ENCODE measurements around the gene MAN1A1.

MAN1A1 gene

DNA sequence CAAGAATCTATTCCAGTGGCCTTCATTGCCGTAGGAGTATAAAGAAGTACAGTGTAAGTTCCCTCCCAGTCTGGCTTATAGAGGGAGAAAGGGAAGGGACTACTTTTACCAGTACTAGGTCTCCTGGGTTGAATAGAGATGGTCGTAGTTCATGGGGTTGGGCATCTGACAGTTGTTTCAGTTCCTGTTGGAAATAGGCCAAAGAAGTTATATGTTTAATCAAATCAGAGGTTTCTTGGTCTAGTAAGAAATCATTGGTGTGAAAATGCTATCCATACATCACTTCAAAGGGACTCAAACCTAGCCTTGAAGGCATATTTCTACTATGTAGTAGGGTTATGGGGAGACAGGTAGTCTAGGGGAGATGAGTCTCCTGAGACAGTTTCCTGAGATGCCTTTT, 45.6 kb upstream of the MAN1A1 start (continued):
- TF ChIP-seq ZNF157 (tag by site-specific recombination; IDR thresholded peaks at IDR 0.05) (no peak), ZNF169 (tag by site-specific recombination; IDR thresholded peaks at IDR 0.05) (no peak), ZNF202 (tag by site-specific recombination; IDR thresholded peaks at IDR 0.05; ENCODE audit: borderline replicate concordance) (no peak), ZFP3 (tag by site-specific recombination; IDR thresholded peaks at IDR 0.05; ENCODE audit: low read depth) (no peak), ZNF776 (tag by site-specific recombination; IDR thresholded peaks at IDR 0.05; ENCODE audit: borderline replicate concordance) (no peak), GFI1B (tag by site-specific recombination; IDR thresholded peaks at IDR 0.05) (no peak), ZNF335 (tag by site-specific recombination; conservative IDR thresholded peaks at IDR 0.05) (no peak), SP7 (tag by site-specific recombination; IDR thresholded peaks at IDR 0.05) (no peak), ZNF549 (tag by site-specific recombination; IDR thresholded peaks at IDR 0.05) (no peak), ZBTB48 (tag by site-specific recombination; IDR thresholded peaks at IDR 0.05) (no peak), ZBTB21 (tag by site-specific recombination; IDR thresholded peaks at IDR 0.05) (no peak)

GRCh38 chr6:119390247-119390793, 40.8 kb upstream of the MAN1A1 start:
- CTCF ChIA-PET: no interaction called here
- TF ChIP-seq, protein P1, sequence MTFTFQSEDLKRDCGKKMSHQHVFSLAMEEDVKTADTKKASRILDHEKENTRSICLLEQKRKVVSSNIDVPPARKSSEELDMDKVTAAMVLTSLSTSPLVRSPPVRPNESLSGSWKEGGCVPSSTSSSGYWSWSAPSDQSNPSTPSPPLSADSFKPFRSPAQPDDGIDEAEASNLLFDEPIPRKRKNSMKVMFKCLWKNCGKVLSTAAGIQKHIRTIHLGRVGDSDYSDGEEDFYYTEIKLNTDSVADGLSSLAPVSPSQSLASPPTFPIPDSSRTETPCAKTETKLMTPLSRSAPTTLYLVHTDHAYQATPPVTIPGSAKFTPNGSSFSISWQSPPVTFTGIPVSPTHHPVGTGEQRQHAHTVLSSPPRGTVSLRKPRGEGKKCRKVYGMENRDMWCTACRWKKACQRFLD (tag by site-specific recombination; IDR thresholded peaks at IDR 0.05): no peak
- TF ChIP-seq ZNF692 (tag by site-specific recombination; IDR thresholded peaks at IDR 0.05) (no peak), ZEB2 (tag by site-specific recombination; IDR thresholded peaks at IDR 0.05) (no peak), ZNF600 (tag by site-specific recombination; IDR thresholded peaks at IDR 0.05) (no peak), GLIS2 (tag by site-specific recombination; IDR thresholded peaks at IDR 0.05) (no peak), ZNF23 (tag by site-specific recombination; IDR thresholded peaks at IDR 0.05; ENCODE audit: borderline replicate concordance) (no peak), ZNF629 (tag by site-specific recombination; IDR thresholded peaks at IDR 0.05) (no peak), ZNF596 (tag by site-specific recombination; IDR thresholded peaks at IDR 0.05) (no peak), MEIS1 (CRISPR knock-in tag; IDR thresholded peaks at IDR 0.05; ENCODE audit: borderline replicate concordance) (no peak), ZNF529 (tag by site-specific recombination; IDR thresholded peaks at IDR 0.05; ENCODE audit: insufficient replicate concordance) (no peak), ZNF792 (tag by site-specific recombination; IDR thresholded peaks at IDR 0.05) (no peak), KLF8 (tag by site-specific recombination; IDR thresholded peaks at IDR 0.05) (no peak), TRIM28 (IDR thresholded peaks at IDR 0.05; ENCODE audit: borderline replicate concordance, low read length) (no peak), ZNF768 (tag by site-specific recombination; IDR thresholded peaks at IDR 0.05) (no peak), ZNF148 (tag by site-specific recombination; IDR thresholded peaks at IDR 0.05; ENCODE audit: borderline replicate concordance) (no peak), ZNF184 (tag by site-specific recombination; IDR thresholded peaks at IDR 0.05) (no peak)
- TF ChIP-seq, protein P2, sequence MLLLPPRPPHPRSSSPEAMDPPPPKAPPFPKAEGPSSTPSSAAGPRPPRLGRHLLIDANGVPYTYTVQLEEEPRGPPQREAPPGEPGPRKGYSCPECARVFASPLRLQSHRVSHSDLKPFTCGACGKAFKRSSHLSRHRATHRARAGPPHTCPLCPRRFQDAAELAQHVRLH (tag by site-specific recombination; IDR thresholded peaks at IDR 0.05): no peak
- TF ChIP-seq, protein P3, sequence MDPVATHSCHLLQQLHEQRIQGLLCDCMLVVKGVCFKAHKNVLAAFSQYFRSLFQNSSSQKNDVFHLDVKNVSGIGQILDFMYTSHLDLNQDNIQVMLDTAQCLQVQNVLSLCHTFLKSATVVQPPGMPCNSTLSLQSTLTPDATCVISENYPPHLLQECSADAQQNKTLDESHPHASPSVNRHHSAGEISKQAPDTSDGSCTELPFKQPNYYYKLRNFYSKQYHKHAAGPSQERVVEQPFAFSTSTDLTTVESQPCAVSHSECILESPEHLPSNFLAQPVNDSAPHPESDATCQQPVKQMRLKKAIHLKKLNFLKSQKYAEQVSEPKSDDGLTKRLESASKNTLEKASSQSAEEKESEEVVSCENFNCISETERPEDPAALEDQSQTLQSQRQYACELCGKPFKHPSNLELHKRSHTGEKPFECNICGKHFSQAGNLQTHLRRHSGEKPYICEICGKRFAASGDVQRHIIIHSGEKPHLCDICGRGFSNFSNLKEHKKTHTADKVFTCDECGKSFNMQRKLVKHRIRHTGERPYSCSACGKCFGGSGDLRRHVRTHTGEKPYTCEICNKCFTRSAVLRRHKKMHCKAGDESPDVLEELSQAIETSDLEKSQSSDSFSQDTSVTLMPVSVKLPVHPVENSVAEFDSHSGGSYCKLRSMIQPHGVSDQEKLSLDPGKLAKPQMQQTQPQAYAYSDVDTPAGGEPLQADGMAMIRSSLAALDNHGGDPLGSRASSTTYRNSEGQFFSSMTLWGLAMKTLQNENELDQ (tag by site-specific recombination; IDR thresholded peaks at IDR 0.05; ENCODE audit: low read depth): no peak
- TF ChIP-seq, protein P4, sequence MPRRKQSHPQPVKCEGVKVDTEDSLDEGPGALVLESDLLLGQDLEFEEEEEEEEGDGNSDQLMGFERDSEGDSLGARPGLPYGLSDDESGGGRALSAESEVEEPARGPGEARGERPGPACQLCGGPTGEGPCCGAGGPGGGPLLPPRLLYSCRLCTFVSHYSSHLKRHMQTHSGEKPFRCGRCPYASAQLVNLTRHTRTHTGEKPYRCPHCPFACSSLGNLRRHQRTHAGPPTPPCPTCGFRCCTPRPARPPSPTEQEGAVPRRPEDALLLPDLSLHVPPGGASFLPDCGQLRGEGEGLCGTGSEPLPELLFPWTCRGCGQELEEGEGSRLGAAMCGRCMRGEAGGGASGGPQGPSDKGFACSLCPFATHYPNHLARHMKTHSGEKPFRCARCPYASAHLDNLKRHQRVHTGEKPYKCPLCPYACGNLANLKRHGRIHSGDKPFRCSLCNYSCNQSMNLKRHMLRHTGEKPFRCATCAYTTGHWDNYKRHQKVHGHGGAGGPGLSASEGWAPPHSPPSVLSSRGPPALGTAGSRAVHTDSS (tag by site-specific recombination; IDR thresholded peaks at IDR 0.05): no peak
- Histone ChIP-seq H3K4me1 (ENCODE audit: control insufficient read depth, insufficient read depth, low read length) (no peaks in the 10 kb centered on the region), H3K36me3 (ENCODE audit: control insufficient read depth in 2 of 2, insufficient read depth in 1 of 2, low read length in 2 of 2) (no peaks in the 10 kb centered on the region), H3K9me3 (ENCODE audit: control insufficient read depth, insufficient read depth, low read depth, low read length) (no peaks in the 10 kb centered on the region), H3K4me3 (ENCODE audit: low read depth, low read length) (no peak overlapping the region), H3K27ac (ENCODE audit: extremely low read depth, low read depth, low read length) (no peak overlapping the region)
- POLR2A ChIA-PET: no interaction called here

Measured in HEK293 (cell line).